Measurements from ENCODE around the gene GPNMB. TPM values are rescaled to one million over a fixed set of nuclear protein-coding genes. Genes with fewer than 3 reads are reported as not detected.

GPNMB gene
- total RNA-seq, 1 experiment from 2014 or later = 0.04 TPM

DNA sequence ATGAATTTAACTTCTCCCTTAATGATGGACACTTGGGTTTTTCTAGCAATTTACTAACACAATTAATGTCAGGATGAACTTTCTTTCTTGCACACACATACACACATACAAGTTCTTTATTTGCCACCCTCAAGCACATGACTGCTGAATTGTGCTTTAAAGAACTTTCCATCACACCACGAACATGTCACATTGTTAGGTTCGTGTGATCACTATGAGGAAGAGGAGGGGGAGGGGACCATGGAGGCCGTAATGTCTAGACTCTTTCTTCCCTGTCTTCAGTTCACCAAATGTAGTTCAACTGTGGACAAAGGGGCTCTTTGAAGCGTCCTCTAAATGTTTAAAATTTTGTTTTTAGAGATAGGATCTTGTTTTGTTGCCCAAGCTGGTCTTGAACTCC lies 33.7 kb upstream of the GPNMB start:
- no peaks in the 10 kb centered on the region for H3F3A ChIP-seq (ENCODE audit: low read length, unreplicated experiment)
- no peaks in the 10 kb centered on the region for H3K79me2 ChIP-seq (ENCODE audit: low read length)
- no peaks in the 10 kb centered on the region for H3K27me3 ChIP-seq (ENCODE audit: low read length)
- H3K9me3 ChIP-seq (ENCODE audit: low read length) = no peaks in the 10 kb centered on the region
- intact Hi-C loops (cut with micrococcal nuclease) = no loop called here
- H2AFZ ChIP-seq (ENCODE audit: low read length) = no peak overlapping the region
- H4K20me1 ChIP-seq (ENCODE audit: low read length) = no peaks in the 10 kb centered on the region
- ChIA-PET CTCF (no interaction called here), POLR2A (ENCODE audit: unreplicated experiment) (no interaction called here)
- H3K4me2 ChIP-seq (ENCODE audit: low read length) = no peak overlapping the region
- no peak overlapping the region for H3K9ac ChIP-seq (ENCODE audit: low read length)
- no peak overlapping the region for H3K27ac ChIP-seq (ENCODE audit: low read length)
- no peak for DNase-seq
- no peak overlapping the region for H3K4me3 ChIP-seq (ENCODE audit: low read length)
- no peaks in the 10 kb centered on the region for H3K4me1 ChIP-seq (ENCODE audit: insufficient read depth, low read length)
- no peak for ATAC-seq
- BruUV-seq (replicated peaks) = no TSS peak
- no peaks in the 10 kb centered on the region for H3K36me3 ChIP-seq (ENCODE audit: low read depth, low read length)
- TF ChIP-seq, protein P1, sequence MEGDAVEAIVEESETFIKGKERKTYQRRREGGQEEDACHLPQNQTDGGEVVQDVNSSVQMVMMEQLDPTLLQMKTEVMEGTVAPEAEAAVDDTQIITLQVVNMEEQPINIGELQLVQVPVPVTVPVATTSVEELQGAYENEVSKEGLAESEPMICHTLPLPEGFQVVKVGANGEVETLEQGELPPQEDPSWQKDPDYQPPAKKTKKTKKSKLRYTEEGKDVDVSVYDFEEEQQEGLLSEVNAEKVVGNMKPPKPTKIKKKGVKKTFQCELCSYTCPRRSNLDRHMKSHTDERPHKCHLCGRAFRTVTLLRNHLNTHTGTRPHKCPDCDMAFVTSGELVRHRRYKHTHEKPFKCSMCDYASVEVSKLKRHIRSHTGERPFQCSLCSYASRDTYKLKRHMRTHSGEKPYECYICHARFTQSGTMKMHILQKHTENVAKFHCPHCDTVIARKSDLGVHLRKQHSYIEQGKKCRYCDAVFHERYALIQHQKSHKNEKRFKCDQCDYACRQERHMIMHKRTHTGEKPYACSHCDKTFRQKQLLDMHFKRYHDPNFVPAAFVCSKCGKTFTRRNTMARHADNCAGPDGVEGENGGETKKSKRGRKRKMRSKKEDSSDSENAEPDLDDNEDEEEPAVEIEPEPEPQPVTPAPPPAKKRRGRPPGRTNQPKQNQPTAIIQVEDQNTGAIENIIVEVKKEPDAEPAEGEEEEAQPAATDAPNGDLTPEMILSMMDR (conservative IDR thresholded peaks at IDR 0.05; ENCODE audit: low read depth, low read length) = no peak
- H3K9me2 ChIP-seq (replicated peaks; ENCODE audit: low read length) = no peaks in the 10 kb centered on the region

- Histone ChIP-seq H3K9me2 (replicated peaks; ENCODE audit: low read length) (no peaks in the 10 kb centered on the region), H2AFZ (ENCODE audit: low read length) (no peak overlapping the region), H3K4me1 (ENCODE audit: insufficient read depth, low read length) (no peaks in the 10 kb centered on the region), H3K27me3 (ENCODE audit: low read length) (no peaks in the 10 kb centered on the region), H3F3A (ENCODE audit: low read length, unreplicated experiment) (no peaks in the 10 kb centered on the region), H3K27ac (ENCODE audit: low read length) (no peak overlapping the region), H3K9ac (ENCODE audit: low read length) (no peak overlapping the region), H3K36me3 (ENCODE audit: low read depth, low read length) (no peaks in the 10 kb centered on the region), H4K20me1 (ENCODE audit: low read length) (no peaks in the 10 kb centered on the region), H3K4me2 (ENCODE audit: low read length) (no peak overlapping the region), H3K4me3 (ENCODE audit: low read length) (no peak overlapping the region), H3K79me2 (ENCODE audit: low read length) (no peaks in the 10 kb centered on the region), H3K9me3 (ENCODE audit: low read length) (no peaks in the 10 kb centered on the region)
- TF ChIP-seq EZH2phosphoT487 (IDR thresholded peaks at IDR 0.05; ENCODE audit: borderline replicate concordance, low read length) (no peak), EZH2 (IDR thresholded peaks at IDR 0.05; ENCODE audit: low read length, unreplicated experiment) (no peak)
- TF ChIP-seq, protein P1 (conservative IDR thresholded peaks at IDR 0.05; ENCODE audit: low read depth, low read length) = no peak
- BruUV-seq (replicated peaks) = no TSS peak
- POLR2A ChIA-PET (ENCODE audit: unreplicated experiment) = no interaction called here
- no peak for ATAC-seq
- no peak for DNase-seq
- intact Hi-C loops (cut with micrococcal nuclease) = no loop called here
- CTCF ChIA-PET = no interaction called here
These were observed 32.8 kb upstream of the GPNMB start for GRCh38 chr7:23213755-23214154.

DNA sequence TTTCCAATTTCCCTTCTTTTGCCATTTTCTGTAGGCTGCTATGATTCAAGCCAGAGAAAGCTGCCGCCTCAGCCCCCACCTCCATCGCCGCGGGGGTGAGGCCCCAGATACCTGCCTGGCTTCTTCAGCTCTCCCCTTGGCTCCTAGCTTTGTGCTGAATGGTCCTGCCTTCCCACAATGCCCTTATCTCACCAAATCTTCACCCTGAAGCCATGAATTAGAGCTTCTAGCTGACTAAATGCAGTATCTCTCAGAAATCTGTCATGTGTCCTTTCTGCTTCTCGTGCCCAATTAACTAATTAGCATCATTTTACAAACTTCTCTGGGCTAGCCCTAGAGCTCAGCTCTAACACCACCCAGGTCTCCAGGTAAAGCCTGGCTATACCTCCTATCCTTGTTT lies 32.2 kb upstream of the GPNMB start:
- H3K4me1 ChIP-seq (ENCODE audit: insufficient read depth, low read length) = no peaks in the 10 kb centered on the region
- H3K9ac ChIP-seq (ENCODE audit: low read length) = no peak overlapping the region
- no peak overlapping the region for H2AFZ ChIP-seq (ENCODE audit: low read length)
- H3K27ac ChIP-seq (ENCODE audit: low read length) = no peak overlapping the region
- POLR2A ChIA-PET (ENCODE audit: unreplicated experiment) = no interaction called here
- no peaks in the 10 kb centered on the region for H3K27me3 ChIP-seq (ENCODE audit: low read length)
- H3K4me3 ChIP-seq (ENCODE audit: low read length) = no peak overlapping the region
- no peaks in the 10 kb centered on the region for H4K20me1 ChIP-seq (ENCODE audit: low read length)
- intact Hi-C loops (cut with micrococcal nuclease) = no loop called here
- no peaks in the 10 kb centered on the region for H3K9me3 ChIP-seq (ENCODE audit: low read length)
- no peaks in the 10 kb centered on the region for H3K9me2 ChIP-seq (replicated peaks; ENCODE audit: low read length)
- H3F3A ChIP-seq (ENCODE audit: low read length, unreplicated experiment) = no peaks in the 10 kb centered on the region
- H3K79me2 ChIP-seq (ENCODE audit: low read length) = no peaks in the 10 kb centered on the region
- CTCF ChIA-PET = no interaction called here
- no TSS peak for BruUV-seq (replicated peaks)
- H3K4me2 ChIP-seq (ENCODE audit: low read length) = no peak overlapping the region
- no peak for DNase-seq
- H3K36me3 ChIP-seq (ENCODE audit: low read depth, low read length) = no peaks in the 10 kb centered on the region
- no peak for ATAC-seq
- TF ChIP-seq EZH2phosphoT487 (IDR thresholded peaks at IDR 0.05; ENCODE audit: borderline replicate concordance, low read length) (no peak), EZH2 (IDR thresholded peaks at IDR 0.05; ENCODE audit: low read length, unreplicated experiment) (no peak)
- TF ChIP-seq, protein P1 (conservative IDR thresholded peaks at IDR 0.05; ENCODE audit: low read depth, low read length) = no peak
